Caco-2 (cell line): Measurements from ENCODE around the gene PSMF1. TPM values are rescaled to one million over a fixed set of nuclear protein-coding genes. Genes with fewer than 3 reads are reported as not detected.

ENCODE experiments used
- BruUV-seq: library from RNA; stranded (reverse); fragments of 400-500 nt; replicated peaks from 2 replicates; lab custom pipeline; 2021; lab: Mats Ljungman, UMichigan
- CTCF ChIA-PET: fragments of 300-600 bp; sonication (Branson Sonifier 250); formaldehyde crosslinking; loops from one replicate; lab custom pipeline; 2022; ENCODE audit warnings: antibody characterized with exemption; lab: Charles Lee
- POLR2A ChIA-PET: fragments of 300-600 bp; sonication (Branson Sonifier 250); formaldehyde crosslinking; loops from one replicate; lab custom pipeline; 2022; ENCODE audit warnings: antibody characterized with exemption; lab: Charles Lee
- DNase-seq, 2 experiments: peaks; one replicate each; pipeline versions ENCODE4 v3.0.0 to v3.0.0-alpha.2; 2020 to 2022
- H3K27me3 ChIP-seq: replicated peaks from 2 replicates; pipeline ENCODE4 v1.6.0; 2011; ENCODE audit warnings: low read length; ENCODE audit not compliant: control insufficient read depth, insufficient read depth
- H3K36me3 ChIP-seq: 2 replicates; pipeline ENCODE4 v1.5.1; 2011; ENCODE audit warnings: low read length; ENCODE audit not compliant: control insufficient read depth, insufficient read depth
- H3K4me1 ChIP-seq: fragments of 250-450 bp; sonication (Bioruptor Pico); 2 replicates; pipeline ENCODE4 v1.5.1; 2020; ENCODE audit warnings: mild to moderate bottlenecking
- H3K4me3 ChIP-seq: 2 replicates; pipeline ENCODE4 v1.5.1; 2011; ENCODE audit warnings: low read depth, mild to moderate bottlenecking, control low read depth, low read length
- H3K9me3 ChIP-seq: fragments of 250-450 bp; sonication (Bioruptor Pico); 2 replicates; pipeline ENCODE4 v1.5.1; 2020; ENCODE audit warnings: mild to moderate bottlenecking, moderate library complexity
- H3K27ac Mint-ChIP-seq: one replicate; pipeline ENCODE4 v1.8.0; 2022; ENCODE audit warnings: mixed read lengths; ENCODE audit not compliant: unreplicated experiment
- H3K27me3 Mint-ChIP-seq: one replicate; pipeline ENCODE4 v1.8.0; 2022; ENCODE audit warnings: mixed read lengths; ENCODE audit not compliant: insufficient read depth, unreplicated experiment
- H3K36me3 Mint-ChIP-seq: one replicate; pipeline ENCODE4 v1.8.0; 2022; ENCODE audit warnings: mild to moderate bottlenecking, mixed read lengths; ENCODE audit not compliant: insufficient read depth, unreplicated experiment
- H3K4me1 Mint-ChIP-seq: one replicate; pipeline ENCODE4 v1.8.0; 2022; ENCODE audit warnings: low read depth, mixed read lengths; ENCODE audit not compliant: unreplicated experiment
- H3K4me3 Mint-ChIP-seq: one replicate; pipeline ENCODE4 v1.8.0; 2022; ENCODE audit warnings: mild to moderate bottlenecking, moderate library complexity, mixed read lengths; ENCODE audit not compliant: unreplicated experiment
- H3K9me3 Mint-ChIP-seq: one replicate; pipeline ENCODE4 v1.8.0; 2022; ENCODE audit warnings: mixed read lengths; ENCODE audit not compliant: unreplicated experiment
- intact Hi-C: fragments of 100-400 bp; cut with micrococcal nuclease; formaldehyde crosslinking; loops from one replicate; pipeline ENCODE4 v1.10.0; 2022; ENCODE audit not compliant: unreplicated experiment
- total RNA-seq: library from RNA; stranded (reverse); gene quantifications from 2 replicates; pipeline ENCODE4 v1.2.3, GENCODE V29; 2022
- TF ChIP-seq, protein P1 (sequence below), 2 experiments: fragments of 200-600 bp in 1 of 2; IDR thresholded peaks; 1 replicate in 1 of 2; 2 replicates in 1 of 2; pipeline versions ENCODE4 v1.5.1 to v1.8.0; 2011 to 2022; ENCODE audit warnings: antibody characterized with exemption in 1 of 2, control low read depth in 1 of 2, inconsistent platforms in 1 of 2, low read depth in 1 of 2, low read length in 1 of 2, mild to moderate bottlenecking in 1 of 2, moderate library complexity in 1 of 2; ENCODE audit not compliant: insufficient read depth in 1 of 2, severe bottlenecking in 1 of 2, unreplicated experiment in 1 of 2

PSMF1 gene
- total RNA-seq, 1 experiment from 2014 or later, result 141 TPM

DNA sequence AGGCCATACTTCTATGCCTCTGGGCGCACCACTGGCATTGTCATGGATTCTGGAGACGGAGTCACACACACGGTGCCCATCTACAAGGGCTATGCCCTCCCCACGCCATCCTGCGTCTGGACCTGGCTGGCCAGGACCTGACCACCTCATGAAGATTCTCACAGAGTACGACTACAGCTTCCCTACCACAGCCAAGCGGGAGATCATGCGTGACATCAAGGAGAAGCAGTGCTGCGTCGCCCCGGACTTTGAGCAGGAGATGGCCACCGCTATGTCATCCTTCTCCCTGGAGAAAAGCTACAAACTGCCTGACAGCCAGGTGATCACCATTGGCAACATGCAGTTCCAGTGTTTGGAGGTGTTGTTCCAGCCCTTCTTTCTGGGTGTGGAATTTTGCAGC is 42.6 kb downstream of the PSMF1 start:
- CTCF ChIA-PET, result no interaction called here
- DNase-seq, result no peak
- intact Hi-C loops, result no loop called here
- Histone ChIP-seq H3K4me3 (no peak overlapping the region), H3K4me1 (no peaks in the 10 kb centered on the region), H3K36me3 (peaks cover 1% of the 10 kb centered on the region), H3K9me3 (no peaks in the 10 kb centered on the region), H3K27me3 (no peaks in the 10 kb centered on the region)
- H3K27me3 Mint-ChIP-seq, result no peaks in the 10 kb centered on the region
- no peaks in the 10 kb centered on the region for H3K4me1 Mint-ChIP-seq
- TF ChIP-seq, protein P1, sequence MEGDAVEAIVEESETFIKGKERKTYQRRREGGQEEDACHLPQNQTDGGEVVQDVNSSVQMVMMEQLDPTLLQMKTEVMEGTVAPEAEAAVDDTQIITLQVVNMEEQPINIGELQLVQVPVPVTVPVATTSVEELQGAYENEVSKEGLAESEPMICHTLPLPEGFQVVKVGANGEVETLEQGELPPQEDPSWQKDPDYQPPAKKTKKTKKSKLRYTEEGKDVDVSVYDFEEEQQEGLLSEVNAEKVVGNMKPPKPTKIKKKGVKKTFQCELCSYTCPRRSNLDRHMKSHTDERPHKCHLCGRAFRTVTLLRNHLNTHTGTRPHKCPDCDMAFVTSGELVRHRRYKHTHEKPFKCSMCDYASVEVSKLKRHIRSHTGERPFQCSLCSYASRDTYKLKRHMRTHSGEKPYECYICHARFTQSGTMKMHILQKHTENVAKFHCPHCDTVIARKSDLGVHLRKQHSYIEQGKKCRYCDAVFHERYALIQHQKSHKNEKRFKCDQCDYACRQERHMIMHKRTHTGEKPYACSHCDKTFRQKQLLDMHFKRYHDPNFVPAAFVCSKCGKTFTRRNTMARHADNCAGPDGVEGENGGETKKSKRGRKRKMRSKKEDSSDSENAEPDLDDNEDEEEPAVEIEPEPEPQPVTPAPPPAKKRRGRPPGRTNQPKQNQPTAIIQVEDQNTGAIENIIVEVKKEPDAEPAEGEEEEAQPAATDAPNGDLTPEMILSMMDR (IDR thresholded peaks at IDR 0.05; ENCODE audit: insufficient read depth in 1 of 2, low read depth in 1 of 2, low read length in 1 of 2, severe bottlenecking in 1 of 2, unreplicated experiment in 1 of 2), result no peak
- no peak overlapping the region for H3K27ac Mint-ChIP-seq
- H3K36me3 Mint-ChIP-seq, result peaks cover 65% of the 10 kb centered on the region
- no peak overlapping the region for H3K4me3 Mint-ChIP-seq
- BruUV-seq, result no TSS peak
- POLR2A ChIA-PET, result no interaction called here
- H3K9me3 Mint-ChIP-seq, result no peaks in the 10 kb centered on the region

DNA sequence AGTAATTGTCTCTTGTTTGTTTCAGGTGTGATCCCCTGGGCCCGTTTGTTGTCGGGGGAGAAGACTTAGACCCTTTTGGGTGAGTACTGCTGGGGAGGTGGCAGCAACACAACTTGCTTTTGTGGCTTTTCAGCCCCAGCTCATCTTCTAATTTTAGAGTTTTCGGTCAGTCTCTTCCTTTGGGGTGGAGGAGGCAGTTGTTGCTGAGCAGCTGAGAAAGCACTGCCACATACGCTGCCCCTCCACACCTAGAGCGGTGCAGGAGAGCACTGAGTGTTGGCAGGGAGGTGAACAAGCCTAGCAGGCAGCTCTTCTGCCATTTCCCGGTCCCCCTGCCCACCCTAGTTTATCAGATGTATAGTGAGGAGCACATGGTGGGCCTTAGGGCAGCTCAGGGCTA is 44.7 kb downstream of the PSMF1 start:
- Histone ChIP-seq H3K27me3 (no peaks in the 10 kb centered on the region), H3K9me3 (no peaks in the 10 kb centered on the region), H3K4me1 (no peaks in the 10 kb centered on the region), H3K4me3 (no peak overlapping the region), H3K36me3 (peaks cover 1% of the 10 kb centered on the region)
- intact Hi-C loops, result no loop called here
- TF ChIP-seq, protein P1 (IDR thresholded peaks at IDR 0.05; ENCODE audit: insufficient read depth in 1 of 2, low read depth in 1 of 2, low read length in 1 of 2, severe bottlenecking in 1 of 2, unreplicated experiment in 1 of 2), result no peak
- Mint-ChIP-seq H3K4me3 (no peak overlapping the region), H3K36me3 (peaks cover 66% of the 10 kb centered on the region), H3K27ac (no peak overlapping the region), H3K27me3 (no peaks in the 10 kb centered on the region), H3K4me1 (no peaks in the 10 kb centered on the region), H3K9me3 (no peaks in the 10 kb centered on the region)
- CTCF ChIA-PET, result no interaction called here
- no TSS peak for BruUV-seq
- no peak for DNase-seq
- POLR2A ChIA-PET, result no interaction called here

DNA sequence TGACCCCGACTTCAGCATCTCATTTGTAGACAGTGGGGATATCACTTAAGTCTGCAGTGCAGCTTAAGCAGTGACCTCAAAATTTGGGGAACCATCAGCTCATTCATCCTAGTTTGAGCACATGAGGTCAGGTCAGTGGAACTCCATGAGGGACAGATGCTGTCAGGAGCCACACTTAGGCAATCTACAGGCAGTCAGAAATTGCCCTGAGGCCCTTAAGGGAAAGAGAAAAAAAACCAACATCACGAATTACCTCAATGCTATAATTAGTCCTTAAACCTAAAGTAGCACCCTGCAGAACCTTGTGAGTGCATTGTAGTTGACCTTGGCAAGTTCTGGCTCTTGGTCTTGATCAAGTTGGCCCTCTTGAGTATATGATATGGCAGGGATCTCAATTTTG is 45.3 kb downstream of the PSMF1 start:
- BruUV-seq, result no TSS peak
- no peak overlapping the region for H3K4me3 Mint-ChIP-seq

More for the DNA sequence above, 45.3 kb downstream of the PSMF1 start:
- Mint-ChIP-seq H3K27ac (no peak overlapping the region), H3K9me3 (no peaks in the 10 kb centered on the region), H3K36me3 (peaks cover 66% of the 10 kb centered on the region), H3K27me3 (no peaks in the 10 kb centered on the region), H3K4me1 (no peaks in the 10 kb centered on the region)
- ChIA-PET CTCF (no interaction called here), POLR2A (no interaction called here)
- peaks cover 1% of the 10 kb centered on the region for H3K36me3 ChIP-seq
- H3K4me3 ChIP-seq, result no peak overlapping the region
- no peaks in the 10 kb centered on the region for H3K4me1 ChIP-seq
- H3K9me3 ChIP-seq, result no peaks in the 10 kb centered on the region
- TF ChIP-seq, protein P1 (IDR thresholded peaks at IDR 0.05; ENCODE audit: insufficient read depth in 1 of 2, low read depth in 1 of 2, low read length in 1 of 2, severe bottlenecking in 1 of 2, unreplicated experiment in 1 of 2), result no peak
- no peak for DNase-seq
- H3K27me3 ChIP-seq, result no peaks in the 10 kb centered on the region
- intact Hi-C loops, result no loop called here
